Neural progenitor cell (in vitro differentiated cells): ENCODE measurements around the gene TYRP1.

ENCODE experiments used
- CTCF ChIP-seq: fragments of 200-600 bp; sonication (generic); IDR thresholded peaks from 2 replicates; pipeline ENCODE4 v1.5.1; 2017; ENCODE audit warnings: antibody characterized with exemption, mild to moderate bottlenecking
- EZH2 ChIP-seq: fragments of 200-600 bp; sonication (generic); IDR thresholded peaks from 2 replicates; pipeline ENCODE4 v1.6.1; 2017; ENCODE audit warnings: antibody characterized with exemption, mild to moderate bottlenecking, moderate library complexity
- EZH2phosphoT487 ChIP-seq: fragments of 200-600 bp; sonication (generic); IDR thresholded peaks from 2 replicates; pipeline ENCODE4 v1.6.1; 2017; ENCODE audit warnings: antibody characterized with exemption

GRCh38 chr9:12693141-12693540 is at the start of gene TYRP1:
- TF ChIP-seq CTCF: no peak
- TF ChIP-seq EZH2: no peak
- no peak for TF ChIP-seq EZH2phosphoT487
